Measurements from ENCODE around the gene SAA2. TPM values are rescaled to one million over a fixed set of nuclear protein-coding genes. Genes with fewer than 3 reads are reported as not detected.
"Not testable (repeated sequence)": the region's sequence is repeated elsewhere in the genome, so short reads cannot be mapped to it uniquely, and the experiment has no call there.

SAA2 gene
- total RNA-seq, 1 donor from 2014 or later = not detected

GRCh38 chr11:18265949-18266348, 17.5 kb upstream of the SAA2 start, which contains the start of gene SAA1:
TSS of gene SAA1 (plus strand) at chr11:18266264. CDS start at chr11:18266888, 624 bp downstream.
- Mint-ChIP-seq H3K4me1 (ENCODE audit: unreplicated experiment) (no peaks in the 10 kb centered on the region), H3K27ac (ENCODE audit: unreplicated experiment) (no peak within 1 kb of the TSS), H3K4me3 (ENCODE audit: unreplicated experiment) (no peak within 1 kb of the TSS), H3K9me3 (ENCODE audit: unreplicated experiment) (no peaks in the 10 kb centered on the region), H3K27me3 (ENCODE audit: unreplicated experiment) (no peaks in the 10 kb centered on the region), H3K36me3 (ENCODE audit: low read depth, unreplicated experiment) (peaks cover 3% of the 10 kb centered on the region)
- TF ChIP-seq, protein P1, sequence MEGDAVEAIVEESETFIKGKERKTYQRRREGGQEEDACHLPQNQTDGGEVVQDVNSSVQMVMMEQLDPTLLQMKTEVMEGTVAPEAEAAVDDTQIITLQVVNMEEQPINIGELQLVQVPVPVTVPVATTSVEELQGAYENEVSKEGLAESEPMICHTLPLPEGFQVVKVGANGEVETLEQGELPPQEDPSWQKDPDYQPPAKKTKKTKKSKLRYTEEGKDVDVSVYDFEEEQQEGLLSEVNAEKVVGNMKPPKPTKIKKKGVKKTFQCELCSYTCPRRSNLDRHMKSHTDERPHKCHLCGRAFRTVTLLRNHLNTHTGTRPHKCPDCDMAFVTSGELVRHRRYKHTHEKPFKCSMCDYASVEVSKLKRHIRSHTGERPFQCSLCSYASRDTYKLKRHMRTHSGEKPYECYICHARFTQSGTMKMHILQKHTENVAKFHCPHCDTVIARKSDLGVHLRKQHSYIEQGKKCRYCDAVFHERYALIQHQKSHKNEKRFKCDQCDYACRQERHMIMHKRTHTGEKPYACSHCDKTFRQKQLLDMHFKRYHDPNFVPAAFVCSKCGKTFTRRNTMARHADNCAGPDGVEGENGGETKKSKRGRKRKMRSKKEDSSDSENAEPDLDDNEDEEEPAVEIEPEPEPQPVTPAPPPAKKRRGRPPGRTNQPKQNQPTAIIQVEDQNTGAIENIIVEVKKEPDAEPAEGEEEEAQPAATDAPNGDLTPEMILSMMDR (IDR thresholded peaks at IDR 0.05; ENCODE audit: unreplicated experiment) = no peak
- no peak for DNase-seq (ENCODE audit: low spot score)

GRCh38 chr11:18264677-18265555, 16.4 kb upstream of the SAA2 start:
- Mint-ChIP-seq H3K4me1 (ENCODE audit: unreplicated experiment) (no peaks in the 10 kb centered on the region), H3K36me3 (ENCODE audit: low read depth, unreplicated experiment) (no peaks in the 10 kb centered on the region), H3K27ac (ENCODE audit: unreplicated experiment) (peak overlapping the region; percentile 61)

DNA sequence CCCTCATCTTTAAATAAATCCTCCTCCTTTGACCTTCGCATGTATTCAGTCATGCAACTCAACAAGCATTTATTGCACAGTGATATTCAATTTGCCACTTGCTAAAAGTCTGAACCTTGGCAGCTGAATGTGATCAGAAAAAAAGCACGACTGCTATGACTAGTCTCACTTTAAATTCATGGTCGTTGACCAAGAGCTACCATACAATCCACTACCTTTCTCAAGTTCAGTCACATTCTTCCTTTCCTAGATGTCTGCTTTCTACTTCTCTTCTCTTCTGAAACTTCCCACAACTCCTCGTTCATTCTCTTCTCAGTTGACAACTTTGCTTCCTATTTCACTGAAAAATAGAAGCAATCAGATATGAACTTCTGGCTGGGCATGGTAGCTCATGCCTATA, 15.6 kb upstream of the SAA2 start:
- H3K27me3 Mint-ChIP-seq (ENCODE audit: unreplicated experiment) = no peaks in the 10 kb centered on the region

More at GRCh38 chr11:18264677-18265555, 16.4 kb upstream of the SAA2 start:
- Mint-ChIP-seq H3K4me3 (ENCODE audit: unreplicated experiment) (no peak overlapping the region), H3K27me3 (ENCODE audit: unreplicated experiment) (no peaks in the 10 kb centered on the region), H3K9me3 (ENCODE audit: unreplicated experiment) (no peaks in the 10 kb centered on the region)
- TF ChIP-seq, protein P1 (IDR thresholded peaks at IDR 0.05; ENCODE audit: unreplicated experiment) = no peak
- no peak for DNase-seq (ENCODE audit: low spot score)

GRCh38 chr11:18262681-18263350, 14.3 kb upstream of the SAA2 start:
- not testable (repeated sequence) for DNase-seq (ENCODE audit: low spot score); H3K36me3 Mint-ChIP-seq (ENCODE audit: low read depth, unreplicated experiment); H3K27ac Mint-ChIP-seq (ENCODE audit: unreplicated experiment); H3K4me3 Mint-ChIP-seq (ENCODE audit: unreplicated experiment); H3K27me3 Mint-ChIP-seq (ENCODE audit: unreplicated experiment); H3K9me3 Mint-ChIP-seq (ENCODE audit: unreplicated experiment); H3K4me1 Mint-ChIP-seq (ENCODE audit: unreplicated experiment)

More for the DNA sequence above, 15.6 kb upstream of the SAA2 start:
- TF ChIP-seq, protein P1 (IDR thresholded peaks at IDR 0.05; ENCODE audit: unreplicated experiment) = no peak
- no peak for DNase-seq (ENCODE audit: low spot score)
- no peaks in the 10 kb centered on the region for H3K4me1 Mint-ChIP-seq (ENCODE audit: unreplicated experiment)
- no peak overlapping the region for H3K27ac Mint-ChIP-seq (ENCODE audit: unreplicated experiment)
- H3K9me3 Mint-ChIP-seq (ENCODE audit: unreplicated experiment) = no peaks in the 10 kb centered on the region
- H3K4me3 Mint-ChIP-seq (ENCODE audit: unreplicated experiment) = no peak overlapping the region
- H3K36me3 Mint-ChIP-seq (ENCODE audit: low read depth, unreplicated experiment) = no peaks in the 10 kb centered on the region

DNA sequence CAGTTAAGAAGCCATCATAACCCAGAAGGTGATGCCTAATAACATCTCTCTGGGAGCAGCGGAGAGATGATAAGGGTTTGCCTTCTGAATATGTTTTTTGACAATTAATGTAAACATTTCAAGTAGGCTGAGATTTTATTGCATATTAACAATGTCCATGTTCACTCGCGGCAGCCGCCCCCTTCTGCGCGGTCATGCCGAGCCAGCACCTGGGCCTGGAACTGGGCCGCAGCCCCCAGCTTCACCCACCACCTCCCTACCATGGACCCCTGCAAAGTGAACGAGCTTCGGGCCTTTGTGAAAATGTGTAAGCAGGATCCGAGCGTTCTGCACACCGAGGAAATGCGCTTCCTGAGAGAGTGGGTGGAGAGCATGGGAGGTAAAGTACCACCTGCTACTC, 13.3 kb upstream of the SAA2 start:
- no peaks in the 10 kb centered on the region for H3K9me3 Mint-ChIP-seq (ENCODE audit: unreplicated experiment)
- DNase-seq (ENCODE audit: low spot score) = no peak
- no peak overlapping the region for H3K4me3 Mint-ChIP-seq (ENCODE audit: unreplicated experiment)
- H3K27me3 Mint-ChIP-seq (ENCODE audit: unreplicated experiment) = no peaks in the 10 kb centered on the region
- H3K27ac Mint-ChIP-seq (ENCODE audit: unreplicated experiment) = no peak overlapping the region
- TF ChIP-seq, protein P1 (IDR thresholded peaks at IDR 0.05; ENCODE audit: unreplicated experiment) = no peak
- H3K4me1 Mint-ChIP-seq (ENCODE audit: unreplicated experiment) = no peaks in the 10 kb centered on the region
- H3K36me3 Mint-ChIP-seq (ENCODE audit: low read depth, unreplicated experiment) = no peaks in the 10 kb centered on the region

All from endothelial cell (in vitro differentiated cells).